Activated T-cell treated with anti-CD3 and anti-CD28 coated beads, Interleukin-2, amount 50 U/mL, for 4 hours (primary cell): ENCODE measurements around the gene CCDC85C. TPM values are rescaled to one million over a fixed set of nuclear protein-coding genes. Genes with fewer than 3 reads are reported as not detected.

Experiments used
- ATAC-seq, 2 donors: fragments of 200-7000 bp; cut with Tn5 transposase; one replicate each; pipeline ENCODE4 v1.10.0; 2021
- DNase-seq: peaks from one replicate; pipeline ENCODE4 v3.0.0-alpha.2; 2020
- H3K27me3 Mint-ChIP-seq: one replicate; pipeline ENCODE4 v1.8.0; 2021; ENCODE audit warnings: low read depth, mixed read lengths
- H3K36me3 Mint-ChIP-seq: one replicate; pipeline ENCODE4 v1.8.0; 2022; ENCODE audit warnings: mixed read lengths; ENCODE audit not compliant: insufficient read depth
- H3K4me1 Mint-ChIP-seq: one replicate; pipeline ENCODE4 v1.8.0; 2021; ENCODE audit warnings: low read depth, mixed read lengths
- H3K4me3 Mint-ChIP-seq: one replicate; pipeline ENCODE4 v1.8.0; 2021; ENCODE audit warnings: mild to moderate bottlenecking, moderate library complexity, mixed read lengths
- H3K9me3 Mint-ChIP-seq: one replicate; pipeline ENCODE4 v1.8.0; 2021; ENCODE audit warnings: mixed read lengths
- total RNA-seq, 3 donors: library from RNA; stranded (reverse); gene quantifications; one replicate each; pipeline ENCODE4 v1.2.1, GENCODE V29; 2021

CCDC85C gene
- total RNA-seq, 3 donors from 2014 or later: 3.8 to 11.1 (median 3.8) TPM

DNA sequence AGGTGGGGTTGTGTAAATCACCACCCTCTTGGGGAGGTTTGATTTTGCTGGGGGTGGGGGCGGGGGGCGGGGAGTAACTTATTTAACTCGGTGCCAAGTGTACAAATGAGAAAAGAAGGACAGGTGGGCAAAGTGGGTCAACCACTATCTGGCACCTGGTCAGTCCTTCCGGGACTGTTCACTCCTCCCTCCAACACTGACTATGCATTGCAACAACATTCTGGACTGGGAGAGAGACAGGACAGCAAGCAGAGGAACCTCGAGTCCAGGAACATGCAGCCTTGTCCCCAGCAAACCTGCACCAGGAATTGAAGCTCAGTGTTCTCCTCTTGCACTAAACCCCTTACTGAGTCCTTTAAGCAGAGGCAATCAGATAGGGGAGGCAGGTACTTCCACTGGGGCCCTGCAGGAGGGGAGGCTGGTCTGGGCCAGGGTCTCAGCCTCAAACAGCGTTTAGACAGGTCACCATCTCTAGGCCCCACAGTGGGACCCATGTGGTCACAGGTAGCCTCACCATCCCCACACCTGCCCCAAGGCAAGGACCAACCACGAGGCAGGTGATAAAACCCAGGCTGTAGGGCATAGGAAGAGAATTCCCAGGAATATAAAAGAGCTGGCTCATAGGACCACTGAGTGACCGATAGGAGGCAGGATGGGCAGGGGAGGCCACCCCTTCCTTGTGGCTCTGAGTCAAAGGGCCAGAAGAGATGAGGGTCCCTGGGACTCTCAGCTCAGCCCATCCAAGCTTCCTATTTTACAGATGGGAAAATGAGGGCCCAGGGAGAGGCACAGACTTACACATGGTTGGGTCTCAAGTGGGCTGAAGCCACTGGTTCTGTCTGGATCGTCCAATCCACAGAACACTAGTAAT, 9.8 kb downstream of the CCDC85C start:
- Mint-ChIP-seq H3K4me3 (peak overlapping the region; percentile 74), H3K4me1 (peaks cover 14% of the 10 kb centered on the region), H3K36me3 (no peaks in the 10 kb centered on the region), H3K27me3 (no peaks in the 10 kb centered on the region), H3K9me3 (no peaks in the 10 kb centered on the region)
- DNase-seq (no peak), ATAC-seq (no peak)

DNA sequence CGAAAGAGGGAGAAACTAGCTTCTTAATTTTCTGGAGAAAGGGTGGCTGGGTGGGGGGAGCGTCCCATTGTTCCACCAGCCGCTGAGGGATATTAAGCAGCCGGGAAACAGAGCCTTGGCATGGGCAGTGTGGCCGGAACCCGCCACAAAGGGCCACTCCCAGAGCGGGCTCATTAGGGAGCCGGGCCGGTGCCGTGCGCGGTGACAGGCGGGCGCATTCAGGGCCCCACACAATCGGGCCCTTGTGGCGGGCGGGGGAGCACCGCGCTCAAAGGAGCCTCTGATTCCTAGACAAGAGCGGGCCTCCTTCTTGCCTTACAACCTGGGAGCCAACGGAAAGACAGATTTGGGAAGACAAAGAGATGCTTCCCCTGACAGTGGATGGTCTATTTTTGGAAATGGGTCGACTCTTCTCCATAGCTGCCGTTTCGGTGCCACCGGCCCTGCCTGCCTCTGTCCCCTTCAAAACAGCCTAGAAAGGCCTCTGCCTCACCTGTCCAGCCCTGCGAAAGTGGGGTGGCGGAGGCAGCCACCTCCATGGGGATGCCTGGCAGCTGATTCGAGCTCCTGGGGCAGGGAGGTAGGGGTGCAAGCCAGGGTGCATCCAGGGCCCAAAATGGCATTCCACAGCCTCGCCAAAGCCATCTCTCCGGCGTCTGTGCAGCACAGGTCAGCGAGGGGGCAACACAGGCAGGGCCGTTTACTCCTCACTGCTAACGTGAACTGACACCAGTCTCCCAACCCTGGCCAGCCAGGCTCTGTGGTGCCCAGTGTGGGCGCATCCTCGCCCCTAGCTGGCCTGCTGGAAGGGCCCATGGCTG, 10.9 kb downstream of the CCDC85C start:
- peaks cover 16% of the 10 kb centered on the region for H3K4me1 Mint-ChIP-seq
- H3K36me3 Mint-ChIP-seq: no peaks in the 10 kb centered on the region
- DNase-seq (no peak), ATAC-seq (no peak)
- no peak overlapping the region for H3K4me3 Mint-ChIP-seq
- H3K9me3 Mint-ChIP-seq: no peaks in the 10 kb centered on the region
- H3K27me3 Mint-ChIP-seq: no peaks in the 10 kb centered on the region

DNA sequence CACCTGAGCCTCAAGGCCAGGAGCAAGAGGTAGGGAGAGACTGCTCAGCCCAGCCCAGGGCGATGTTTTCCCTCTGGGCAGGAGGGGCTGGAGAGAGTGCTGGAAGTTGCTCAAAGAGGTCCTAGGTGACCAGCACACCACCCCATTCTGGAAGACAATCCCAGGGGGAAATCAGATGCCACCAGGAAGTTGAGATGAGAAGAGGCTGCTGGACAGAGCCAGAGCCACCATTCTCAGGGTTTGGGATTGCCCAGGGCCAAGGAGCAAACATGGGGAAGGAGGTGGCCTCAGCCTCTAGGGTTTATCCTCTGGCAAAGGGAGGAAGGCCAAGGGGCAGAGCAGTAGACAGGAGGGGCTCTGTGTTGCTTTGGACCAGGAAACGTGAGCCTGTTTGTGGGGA, 11.6 kb downstream of the CCDC85C start:
- H3K9me3 Mint-ChIP-seq: no peaks in the 10 kb centered on the region
- H3K4me3 Mint-ChIP-seq: no peak overlapping the region
- H3K36me3 Mint-ChIP-seq: no peaks in the 10 kb centered on the region
- H3K27me3 Mint-ChIP-seq: no peaks in the 10 kb centered on the region
- DNase-seq: no peak
- H3K4me1 Mint-ChIP-seq: peaks cover 16% of the 10 kb centered on the region
- ATAC-seq: no peak

DNA sequence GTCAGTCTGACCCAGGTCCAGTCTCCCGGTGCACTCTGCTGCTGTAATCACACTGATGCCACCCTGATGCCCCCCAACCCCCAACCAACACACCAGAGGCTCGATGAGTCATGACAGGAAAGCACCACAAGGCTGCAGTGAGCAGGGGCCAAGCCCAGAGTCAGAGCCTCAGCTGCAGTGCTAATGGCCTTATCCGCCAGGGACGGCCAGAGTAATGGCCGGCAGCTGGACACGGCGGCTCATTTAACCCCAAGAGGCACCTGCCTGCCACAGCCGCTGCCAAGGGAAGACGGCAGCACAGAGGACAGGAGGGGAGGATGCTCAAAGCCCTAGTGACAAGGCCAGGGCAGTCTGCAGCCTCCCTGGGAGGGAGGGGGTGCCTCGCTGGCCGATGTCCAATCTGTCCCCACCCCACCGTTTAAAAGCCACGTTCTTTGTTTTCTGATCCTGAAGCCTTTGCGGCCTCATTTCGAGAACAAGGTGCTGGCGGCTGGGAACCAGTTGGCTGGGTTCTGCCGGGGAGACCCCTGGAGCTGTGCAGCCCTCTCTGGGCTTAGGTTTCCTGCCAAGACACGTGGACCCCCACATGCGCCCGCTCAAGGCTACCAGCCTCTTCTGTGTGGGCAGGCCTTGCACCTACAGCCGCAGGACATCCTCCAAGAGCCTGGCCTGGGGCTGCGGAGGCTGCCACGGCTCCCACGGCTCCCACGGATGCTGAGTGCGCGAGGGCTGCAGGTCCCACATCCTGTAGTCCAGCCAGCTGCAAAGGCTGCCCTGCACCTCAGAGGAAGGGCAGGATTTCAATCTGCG, 13.1 kb downstream of the CCDC85C start:
- H3K4me1 Mint-ChIP-seq: peaks cover 13% of the 10 kb centered on the region
- no peaks in the 10 kb centered on the region for H3K36me3 Mint-ChIP-seq
- DNase-seq (no peak), ATAC-seq (no peak)
- no peaks in the 10 kb centered on the region for H3K9me3 Mint-ChIP-seq
- H3K27me3 Mint-ChIP-seq: no peaks in the 10 kb centered on the region
- H3K4me3 Mint-ChIP-seq: no peak overlapping the region

DNA sequence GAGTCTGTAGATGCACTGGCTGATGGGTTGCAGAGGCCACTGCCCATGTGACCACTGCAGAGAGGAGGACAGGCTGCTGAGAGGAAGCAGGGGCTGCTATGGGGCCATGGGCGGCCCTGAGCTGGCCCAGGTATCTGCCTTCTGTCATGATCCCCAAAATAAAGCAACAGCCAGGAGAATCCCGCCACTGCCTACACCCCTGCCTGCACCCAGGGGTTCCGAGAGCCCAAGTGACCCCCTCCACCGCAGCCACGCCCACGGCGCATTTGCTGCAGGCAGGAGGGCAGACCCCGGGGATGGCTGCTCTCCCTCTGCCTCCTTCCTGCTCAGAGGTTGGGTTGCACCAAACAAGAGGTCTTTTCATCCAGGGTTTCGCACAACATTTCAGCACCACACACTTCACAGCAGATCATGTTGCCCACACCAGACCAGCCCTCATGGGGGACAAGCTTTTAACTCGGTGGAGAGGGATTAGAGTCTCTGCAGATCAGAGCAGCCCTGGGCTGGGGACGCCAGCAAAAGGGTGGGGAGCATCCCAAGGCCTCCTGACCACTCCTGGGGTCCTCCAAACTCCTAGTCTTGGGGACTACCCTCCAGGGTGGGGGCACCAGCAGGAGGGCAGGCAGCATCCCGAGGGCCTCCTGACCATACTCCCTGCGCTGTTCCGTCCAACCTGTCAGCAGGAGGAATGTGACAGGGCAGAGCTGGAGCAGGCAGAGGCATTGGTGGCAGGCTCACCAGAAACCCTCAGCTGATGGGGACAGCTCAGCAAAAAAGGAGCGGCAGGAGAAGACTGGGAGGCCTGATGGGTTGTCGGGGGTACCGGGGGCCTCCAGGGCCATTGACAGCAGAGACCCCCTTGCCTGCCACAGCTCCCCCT, 14.1 kb downstream of the CCDC85C start:
- ATAC-seq: no peak
- no peak for DNase-seq
- no peaks in the 10 kb centered on the region for H3K36me3 Mint-ChIP-seq

DNA sequence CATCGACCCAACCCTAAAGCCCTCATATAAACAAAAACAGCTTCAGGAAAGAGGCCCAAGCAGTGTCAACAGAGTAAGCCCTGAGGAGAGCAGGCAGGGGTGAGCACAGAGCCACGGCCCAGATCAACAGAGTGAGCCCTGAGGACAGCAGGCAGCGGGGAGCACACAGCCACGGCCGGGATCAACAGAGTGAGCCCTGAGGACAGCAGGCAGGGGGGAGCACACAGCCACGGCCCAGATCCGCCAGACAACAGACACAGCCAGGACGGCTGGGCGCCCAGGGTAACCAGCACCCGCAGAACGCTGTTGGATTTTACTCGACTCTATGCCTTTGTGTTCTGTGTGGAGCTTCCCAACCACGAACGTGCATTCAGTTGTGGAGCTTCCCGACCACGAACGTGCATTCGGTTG, 15.0 kb downstream of the CCDC85C start:
- Mint-ChIP-seq H3K9me3 (no peaks in the 10 kb centered on the region), H3K4me3 (no peak overlapping the region), H3K36me3 (no peaks in the 10 kb centered on the region), H3K4me1 (peaks cover 3% of the 10 kb centered on the region), H3K27me3 (no peaks in the 10 kb centered on the region)
- no peak for DNase-seq
- ATAC-seq: no peak

More for the DNA sequence above, 14.1 kb downstream of the CCDC85C start:
- H3K4me1 Mint-ChIP-seq: peaks cover 7% of the 10 kb centered on the region
- no peak overlapping the region for H3K4me3 Mint-ChIP-seq
- H3K27me3 Mint-ChIP-seq: no peaks in the 10 kb centered on the region
- no peaks in the 10 kb centered on the region for H3K9me3 Mint-ChIP-seq

DNA sequence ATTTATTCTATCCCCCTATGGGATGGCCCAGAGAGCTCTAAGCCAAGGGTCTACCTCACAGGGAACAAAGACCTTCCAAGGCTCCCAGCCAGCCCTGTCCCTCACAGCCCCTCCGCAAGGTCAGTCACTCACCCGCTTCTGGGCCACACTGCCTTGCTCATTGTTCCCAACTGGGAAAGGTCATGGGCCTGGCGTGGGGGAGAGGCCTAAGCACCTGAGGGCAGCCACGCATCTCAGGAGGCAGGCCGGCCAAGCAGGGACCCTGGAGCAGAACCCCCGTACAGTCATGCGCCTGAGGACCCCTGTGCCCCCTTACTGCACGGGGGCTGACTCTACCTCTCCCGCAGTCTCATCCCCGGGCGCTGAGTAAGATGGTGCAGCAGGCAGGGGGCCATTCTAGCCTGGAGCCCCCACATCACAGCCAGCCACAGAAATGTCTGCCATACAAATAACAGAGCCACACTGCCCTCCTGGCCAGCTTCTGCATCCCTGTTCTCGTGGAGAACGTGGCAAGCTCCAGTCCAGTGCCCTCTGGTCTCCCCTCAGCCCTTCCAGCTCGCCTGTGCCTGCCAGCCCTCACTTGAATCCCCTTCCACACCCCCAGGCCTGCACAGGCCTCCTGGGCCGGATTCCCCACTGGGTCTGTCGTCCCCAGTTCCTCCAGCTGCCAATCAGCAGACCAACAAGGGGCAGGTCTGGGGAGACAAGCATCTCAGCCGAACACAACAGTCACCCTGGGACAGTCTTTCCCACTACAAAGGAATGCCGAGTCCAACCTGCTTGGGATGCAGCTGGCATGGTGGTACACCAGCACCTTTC, 16.3 kb downstream of the CCDC85C start:
- H3K27me3 Mint-ChIP-seq: no peaks in the 10 kb centered on the region
- DNase-seq (no peak), ATAC-seq (no peak)
- H3K4me1 Mint-ChIP-seq: peaks cover 3% of the 10 kb centered on the region
- no peak overlapping the region for H3K4me3 Mint-ChIP-seq
- H3K9me3 Mint-ChIP-seq: no peaks in the 10 kb centered on the region
- no peaks in the 10 kb centered on the region for H3K36me3 Mint-ChIP-seq

GRCh38 chr14:99586761-99587459, 17.1 kb downstream of the CCDC85C start:
- ATAC-seq (no peak), DNase-seq (no peak)
- H3K9me3 Mint-ChIP-seq: no peaks in the 10 kb centered on the region
- peaks cover 3% of the 10 kb centered on the region for H3K4me1 Mint-ChIP-seq
- H3K36me3 Mint-ChIP-seq: no peaks in the 10 kb centered on the region
- no peaks in the 10 kb centered on the region for H3K27me3 Mint-ChIP-seq
- no peak overlapping the region for H3K4me3 Mint-ChIP-seq

GRCh38 chr14:99586054-99586760, 17.8 kb downstream of the CCDC85C start:
- no peak overlapping the region for H3K4me3 Mint-ChIP-seq
- no peaks in the 10 kb centered on the region for H3K36me3 Mint-ChIP-seq
- no peaks in the 10 kb centered on the region for H3K27me3 Mint-ChIP-seq
- no peak for ATAC-seq
- DNase-seq: no peak
- H3K4me1 Mint-ChIP-seq: peaks cover 3% of the 10 kb centered on the region
- no peaks in the 10 kb centered on the region for H3K9me3 Mint-ChIP-seq

DNA sequence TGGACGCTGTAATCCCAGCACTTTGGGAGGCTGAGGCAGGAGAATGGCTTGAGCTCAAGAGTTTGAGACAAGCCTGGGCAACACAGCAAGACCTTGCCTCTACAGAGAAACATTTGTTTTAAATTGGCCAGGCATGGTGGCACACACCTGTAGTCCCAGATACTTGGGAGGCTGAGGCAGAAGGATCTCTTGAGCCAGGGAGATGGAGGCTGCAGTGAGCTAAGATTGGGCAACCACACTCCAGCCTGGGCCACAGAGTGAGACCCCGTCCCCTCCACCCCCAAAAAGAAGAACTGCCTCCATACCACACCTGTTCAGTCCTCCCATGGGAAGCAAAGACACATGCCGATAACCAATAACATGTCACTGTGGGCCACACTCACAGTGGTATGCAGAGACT, 19.2 kb downstream of the CCDC85C start:
- ATAC-seq: no peak
- H3K36me3 Mint-ChIP-seq: no peaks in the 10 kb centered on the region
- H3K27me3 Mint-ChIP-seq: no peaks in the 10 kb centered on the region
- no peaks in the 10 kb centered on the region for H3K9me3 Mint-ChIP-seq
- DNase-seq: no peak
- peaks cover 3% of the 10 kb centered on the region for H3K4me1 Mint-ChIP-seq
- H3K4me3 Mint-ChIP-seq: no peak overlapping the region

- H3K27me3 Mint-ChIP-seq: no peaks in the 10 kb centered on the region
- DNase-seq (no peak), ATAC-seq (no peak)
- peaks cover 3% of the 10 kb centered on the region for H3K4me1 Mint-ChIP-seq
- no peaks in the 10 kb centered on the region for H3K36me3 Mint-ChIP-seq
- no peak overlapping the region for H3K4me3 Mint-ChIP-seq
- no peaks in the 10 kb centered on the region for H3K9me3 Mint-ChIP-seq
Measured at GRCh38 chr14:99581938-99582337, 22.1 kb downstream of the CCDC85C start.

DNA sequence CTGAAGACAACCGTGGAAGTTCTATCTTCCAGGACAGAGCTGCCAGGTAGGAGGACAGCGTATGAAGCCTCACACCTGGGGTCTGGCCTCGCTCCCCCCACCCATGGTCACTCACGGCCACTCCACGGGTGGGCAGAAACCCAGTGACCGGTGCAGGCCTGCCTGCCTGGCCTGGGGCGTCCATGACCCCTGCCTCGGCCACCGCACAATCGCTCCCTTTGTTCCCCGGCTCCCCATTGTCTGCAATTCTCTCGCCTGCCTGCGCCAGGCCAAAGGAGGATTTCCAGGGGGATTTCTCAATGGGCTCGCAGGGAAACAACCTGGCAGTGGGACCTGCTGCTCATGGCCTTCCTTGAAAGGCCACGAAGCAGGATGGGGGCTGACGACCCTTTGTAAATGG, 22.6 kb downstream of the CCDC85C start:
- DNase-seq (no peak), ATAC-seq (no peak)
- no peaks in the 10 kb centered on the region for H3K9me3 Mint-ChIP-seq
- H3K4me3 Mint-ChIP-seq: no peak overlapping the region
- peaks cover 3% of the 10 kb centered on the region for H3K4me1 Mint-ChIP-seq
- no peaks in the 10 kb centered on the region for H3K27me3 Mint-ChIP-seq
- no peaks in the 10 kb centered on the region for H3K36me3 Mint-ChIP-seq
